Measurements from ENCODE around the gene UBL3. TPM values are rescaled to one million over a fixed set of nuclear protein-coding genes. Genes with fewer than 3 reads are reported as not detected.

The UBL3 gene
- total RNA-seq, 2 experiments from 2014 or later, result 17.3 to 17.8 TPM

DNA sequence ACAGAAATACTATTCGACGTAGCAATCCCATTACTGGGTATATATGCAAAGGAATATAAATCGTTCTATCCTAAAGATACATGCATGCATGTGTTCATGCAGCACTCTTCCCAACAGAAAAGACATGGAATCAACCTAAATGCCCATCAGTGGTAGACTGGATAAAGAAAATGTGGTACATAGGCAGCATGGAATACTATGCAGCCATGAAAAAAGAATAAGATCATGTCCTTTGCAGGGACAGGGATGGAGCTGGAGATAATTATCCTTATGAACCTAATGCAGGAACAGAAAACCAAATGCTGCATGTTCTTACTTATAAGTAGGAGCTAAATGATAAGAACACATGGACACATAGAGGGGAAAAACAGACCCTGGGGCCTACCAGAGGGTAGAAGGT is 89.3 kb downstream of the UBL3 start:
- peaks cover 10% of the 10 kb centered on the region for H3K36me3 Mint-ChIP-seq (ENCODE audit: low read depth)
- no peak overlapping the region for H3K4me3 Mint-ChIP-seq
- H3K9me3 Mint-ChIP-seq, result peaks cover 5% of the 10 kb centered on the region
- H3K4me1 Mint-ChIP-seq, result peaks cover 48% of the 10 kb centered on the region
- peaks cover 1% of the 10 kb centered on the region for H3K27me3 Mint-ChIP-seq
- ChIA-PET POLR2A (interaction anchor here (1.6 kb wide), 1 partner anchor 175 kb away, joined by 4 read pairs; no protein-coding TSS in a partner anchor), CTCF (interaction anchor here (1.2 to 15.8 kb wide), 2 partner anchors 10 to 353 kb away, joined by 3 to 318 read pairs; no protein-coding TSS in a partner anchor)
- no peak for DNase-seq
- H3K27ac Mint-ChIP-seq, result no peak overlapping the region

- peaks cover 48% of the 10 kb centered on the region for H3K4me1 Mint-ChIP-seq
- peaks cover 10% of the 10 kb centered on the region for H3K36me3 Mint-ChIP-seq (ENCODE audit: low read depth)
- peaks cover 1% of the 10 kb centered on the region for H3K27me3 Mint-ChIP-seq
- H3K27ac Mint-ChIP-seq, result no peak overlapping the region
- no peak for DNase-seq
- POLR2A ChIA-PET, result interaction anchor here (1.3 to 1.6 kb wide), 2 partner anchors 89 to 175 kb away, joined by 3 to 4 read pairs; no protein-coding TSS in a partner anchor
- H3K4me3 Mint-ChIP-seq, result no peak overlapping the region
- H3K9me3 Mint-ChIP-seq, result peaks cover 5% of the 10 kb centered on the region
- CTCF ChIA-PET, result interaction anchor here (1.2 kb wide), 2 partner anchors 11 to 355 kb away, joined by 3 to 4 read pairs; no protein-coding TSS in a partner anchor
Observed at GRCh38 chr13:29760544-29760943, 89.9 kb downstream of the UBL3 start.

DNA sequence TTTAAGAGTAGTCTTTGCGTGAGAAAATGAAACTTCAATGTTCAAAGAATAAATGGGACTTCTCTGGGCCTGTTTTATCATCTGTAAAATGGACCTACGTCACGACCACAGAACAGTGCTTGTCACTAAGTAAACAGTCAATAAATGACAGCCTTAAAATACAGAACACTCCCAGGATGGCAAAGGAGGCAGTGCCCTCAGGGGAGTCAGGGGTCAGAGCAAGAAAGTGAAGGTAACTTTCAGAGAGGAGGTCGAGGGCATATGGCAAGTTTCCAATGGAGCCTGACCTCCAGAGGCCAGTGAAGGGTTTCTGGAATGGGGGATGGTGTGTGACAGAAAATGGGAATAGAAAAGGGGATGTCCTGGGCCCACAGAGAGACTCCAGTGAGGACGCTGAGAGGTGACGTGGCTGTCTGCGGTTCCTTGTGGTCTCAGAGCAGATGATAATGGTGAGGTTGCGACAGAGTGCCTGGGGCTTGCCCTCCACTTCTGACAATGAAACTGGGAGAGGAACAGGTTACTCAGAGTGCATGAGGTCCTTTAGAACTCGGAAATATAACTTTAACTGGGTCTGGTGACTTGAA is 91.8 kb downstream of the UBL3 start:
- POLR2A ChIA-PET, result interaction anchor here (1.1 kb wide), 1 partner anchor 163 kb away, joined by 3 read pairs; the partner anchor contains the start of gene SLC7A1
- Mint-ChIP-seq H3K9me3 (peaks cover 5% of the 10 kb centered on the region), H3K4me1 (peaks cover 38% of the 10 kb centered on the region), H3K36me3 (ENCODE audit: low read depth) (peaks cover 10% of the 10 kb centered on the region), H3K27ac (peak overlapping the region; percentile 27), H3K27me3 (peaks cover 4% of the 10 kb centered on the region), H3K4me3 (no peak overlapping the region)
- CTCF ChIA-PET, result interaction anchor here (1.3 kb wide), 1 partner anchor 356 kb away, joined by 4 read pairs; no protein-coding TSS in a partner anchor
- DNase-seq, result peak; percentile 66

- CTCF ChIA-PET, result interaction anchor here (1.5 kb wide), 1 partner anchor 13 kb away, joined by 3 read pairs; no protein-coding TSS in a partner anchor
- Mint-ChIP-seq H3K36me3 (ENCODE audit: low read depth) (peaks cover 6% of the 10 kb centered on the region), H3K27ac (no peak overlapping the region), H3K9me3 (peaks cover 5% of the 10 kb centered on the region), H3K27me3 (peaks cover 4% of the 10 kb centered on the region), H3K4me1 (peaks cover 23% of the 10 kb centered on the region), H3K4me3 (no peak overlapping the region)
- DNase-seq, result no peak
- POLR2A ChIA-PET, result no interaction called here
Observed at GRCh38 chr13:29756506-29756905, 93.9 kb downstream of the UBL3 start.

DNA sequence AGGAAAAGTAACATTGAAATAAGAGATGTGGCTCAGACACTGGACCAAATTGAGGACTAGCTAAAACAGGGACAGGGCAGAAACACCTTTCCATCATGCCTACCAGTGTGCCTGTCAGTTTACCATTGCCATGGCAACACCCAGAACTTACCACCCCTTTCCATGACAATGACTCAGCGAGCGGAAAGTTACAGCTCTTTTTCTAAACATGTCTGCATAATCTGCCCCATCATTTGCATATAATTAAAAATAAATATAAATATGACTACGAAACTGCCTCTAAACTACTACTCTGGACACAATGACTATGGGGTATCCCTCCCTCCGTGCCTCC is 96.0 kb downstream of the UBL3 start:
- ChIA-PET CTCF (interaction anchor here (0.7 to 1.5 kb wide), 2 partner anchors 16 to 358 kb away, joined by 3 read pairs; no protein-coding TSS in a partner anchor), POLR2A (no interaction called here)
- Mint-ChIP-seq H3K27me3 (peaks cover 4% of the 10 kb centered on the region), H3K27ac (no peak overlapping the region), H3K9me3 (no peaks in the 10 kb centered on the region), H3K4me1 (peaks cover 13% of the 10 kb centered on the region), H3K4me3 (no peak overlapping the region), H3K36me3 (ENCODE audit: low read depth) (no peaks in the 10 kb centered on the region)
- DNase-seq, result no peak

- no peak for DNase-seq
- Mint-ChIP-seq H3K27me3 (peaks cover 4% of the 10 kb centered on the region), H3K36me3 (ENCODE audit: low read depth) (no peaks in the 10 kb centered on the region), H3K9me3 (no peaks in the 10 kb centered on the region), H3K4me3 (no peak overlapping the region), H3K4me1 (peaks cover 7% of the 10 kb centered on the region), H3K27ac (no peak overlapping the region)
- ChIA-PET POLR2A (no interaction called here), CTCF (interaction anchor here (0.7 to 1.5 kb wide), 2 partner anchors 17 to 359 kb away, joined by 3 read pairs; no protein-coding TSS in a partner anchor)
Observed at GRCh38 chr13:29753618-29754472, 96.6 kb downstream of the UBL3 start.

DNA sequence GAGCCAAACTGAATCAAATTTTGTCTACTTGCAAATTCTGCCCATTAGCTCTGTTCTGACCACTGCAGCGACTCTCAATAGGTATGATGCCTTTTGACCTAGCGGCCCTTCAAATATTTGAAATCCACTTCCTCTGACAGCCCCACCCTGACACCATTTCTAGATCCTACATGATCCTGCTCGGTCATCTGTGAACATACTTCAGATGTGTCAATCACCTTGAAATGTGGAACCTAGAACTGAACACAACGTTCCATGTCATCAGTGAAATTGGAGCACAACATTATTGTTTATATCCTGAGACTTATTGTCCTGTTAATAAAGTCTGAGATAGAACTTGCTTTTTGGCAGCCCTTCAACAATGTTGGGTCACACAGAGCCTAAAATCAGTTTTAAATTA is 98.2 kb downstream of the UBL3 start:
- H3K9me3 Mint-ChIP-seq, result no peaks in the 10 kb centered on the region
- no peak for DNase-seq
- no peaks in the 10 kb centered on the region for H3K36me3 Mint-ChIP-seq (ENCODE audit: low read depth)
- H3K4me1 Mint-ChIP-seq, result peaks cover 2% of the 10 kb centered on the region
- no peak overlapping the region for H3K27ac Mint-ChIP-seq
- H3K27me3 Mint-ChIP-seq, result peaks cover 4% of the 10 kb centered on the region
- POLR2A ChIA-PET, result no interaction called here
- CTCF ChIA-PET, result no interaction called here
- H3K4me3 Mint-ChIP-seq, result no peak overlapping the region

DNA sequence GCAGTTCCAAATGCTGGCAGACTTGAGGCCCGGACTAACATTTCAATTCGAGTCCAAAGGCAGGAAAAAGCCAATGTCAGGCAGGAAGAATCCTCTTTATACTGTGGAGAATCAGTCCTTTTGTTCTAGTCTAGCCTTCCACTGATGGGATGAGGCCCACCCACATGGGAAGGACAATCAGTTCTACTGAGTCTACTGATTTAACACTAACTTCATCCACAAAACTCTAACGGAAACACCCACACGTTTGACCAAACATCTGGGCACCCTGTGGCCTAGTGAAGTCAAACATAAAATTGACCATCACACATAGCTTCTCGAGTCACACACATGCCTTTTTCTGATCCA is 100.3 kb downstream of the UBL3 start:
- no peak for DNase-seq
- Mint-ChIP-seq H3K4me1 (peaks cover 2% of the 10 kb centered on the region), H3K4me3 (no peak overlapping the region), H3K27me3 (peaks cover 10% of the 10 kb centered on the region), H3K27ac (no peak overlapping the region), H3K9me3 (no peaks in the 10 kb centered on the region), H3K36me3 (ENCODE audit: low read depth) (no peaks in the 10 kb centered on the region)
- POLR2A ChIA-PET, result no interaction called here
- CTCF ChIA-PET, result no interaction called here

- H3K4me1 Mint-ChIP-seq, result peaks cover under 1% of the 10 kb centered on the region
- ChIA-PET POLR2A (no interaction called here), CTCF (no interaction called here)
- no peak overlapping the region for H3K4me3 Mint-ChIP-seq
- DNase-seq, result no peak
- no peaks in the 10 kb centered on the region for H3K36me3 Mint-ChIP-seq (ENCODE audit: low read depth)
- no peak overlapping the region for H3K27ac Mint-ChIP-seq
- peaks cover 14% of the 10 kb centered on the region for H3K27me3 Mint-ChIP-seq
- H3K9me3 Mint-ChIP-seq, result no peaks in the 10 kb centered on the region
Observed at GRCh38 chr13:29749401-29750182, 100.8 kb downstream of the UBL3 start.

DNA sequence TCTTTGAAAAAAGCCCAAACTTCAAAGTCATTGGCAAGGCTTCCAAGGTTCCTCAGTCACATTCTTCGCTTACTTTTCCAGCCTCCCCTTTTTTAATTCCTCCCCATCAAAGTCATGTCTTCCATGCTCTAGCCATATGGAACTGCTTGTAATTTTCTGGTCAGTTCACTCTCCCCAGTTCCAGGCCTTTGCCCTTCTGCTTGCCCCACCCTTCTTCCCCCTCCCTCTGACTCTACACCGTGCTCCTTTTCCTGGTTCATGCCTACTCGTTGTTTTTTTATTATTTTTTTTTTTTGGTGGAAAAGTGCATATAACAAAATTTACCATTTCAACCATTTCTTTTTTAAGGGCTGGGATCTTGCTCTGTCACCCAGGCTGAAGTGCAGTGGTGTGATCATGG is 102.3 kb downstream of the UBL3 start:
- Mint-ChIP-seq H3K36me3 (ENCODE audit: low read depth) (no peaks in the 10 kb centered on the region), H3K4me3 (no peak overlapping the region), H3K4me1 (no peaks in the 10 kb centered on the region), H3K9me3 (no peaks in the 10 kb centered on the region), H3K27ac (no peak overlapping the region), H3K27me3 (peaks cover 12% of the 10 kb centered on the region)
- CTCF ChIA-PET, result no interaction called here
- DNase-seq, result no peak
- POLR2A ChIA-PET, result no interaction called here

DNA sequence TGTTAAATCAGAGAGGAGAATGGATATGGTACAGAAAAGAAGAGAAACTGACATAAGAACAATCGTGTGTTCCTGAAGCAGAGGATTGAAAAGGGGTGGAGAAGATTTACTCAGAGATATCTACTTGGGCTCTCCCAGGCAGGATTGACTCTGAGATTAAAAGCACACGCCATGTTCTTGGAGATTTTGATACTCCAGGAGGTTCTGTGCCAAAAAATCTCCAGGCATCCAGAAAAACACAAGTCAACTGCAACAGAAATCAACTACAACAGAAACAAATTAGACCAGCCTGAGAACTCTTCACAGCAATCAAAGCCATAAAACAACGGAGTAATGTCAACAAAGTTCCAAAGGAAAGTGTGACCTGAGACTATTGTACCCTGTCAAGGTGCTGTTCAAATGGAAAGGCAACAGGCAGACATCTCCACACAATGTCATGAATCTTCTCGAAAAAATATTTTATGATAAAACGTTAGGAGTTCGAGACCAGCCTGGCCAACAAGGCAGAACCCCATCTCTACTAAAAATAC is 104.2 kb downstream of the UBL3 start:
- Mint-ChIP-seq H3K4me1 (no peaks in the 10 kb centered on the region), H3K27ac (no peak overlapping the region), H3K27me3 (peaks cover 12% of the 10 kb centered on the region), H3K9me3 (no peaks in the 10 kb centered on the region), H3K4me3 (no peak overlapping the region), H3K36me3 (ENCODE audit: low read depth) (no peaks in the 10 kb centered on the region)
- no peak for DNase-seq
- CTCF ChIA-PET, result no interaction called here
- POLR2A ChIA-PET, result no interaction called here

DNA sequence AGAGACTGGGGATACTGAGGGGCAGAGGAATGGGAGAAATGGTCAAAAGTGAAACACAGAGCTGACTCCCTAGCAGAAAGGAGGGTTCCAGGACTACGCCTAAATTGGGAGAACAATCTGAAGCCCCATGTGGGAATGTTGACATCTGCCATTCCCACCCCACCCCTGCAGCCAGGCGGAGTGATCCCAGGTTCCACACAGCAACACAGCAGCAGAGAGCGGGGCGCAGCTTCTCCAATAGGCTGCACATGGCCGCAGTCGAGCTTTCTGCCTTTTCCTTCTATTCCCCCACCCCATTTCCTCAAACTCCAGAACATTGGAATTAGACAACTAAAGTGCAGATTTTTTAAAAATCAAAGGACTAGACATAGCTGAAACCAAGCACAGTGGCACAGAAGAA is 104.7 kb downstream of the UBL3 start:
- Mint-ChIP-seq H3K4me3 (no peak overlapping the region), H3K36me3 (ENCODE audit: low read depth) (no peaks in the 10 kb centered on the region), H3K4me1 (no peaks in the 10 kb centered on the region), H3K27ac (no peak overlapping the region), H3K9me3 (no peaks in the 10 kb centered on the region), H3K27me3 (peaks cover 12% of the 10 kb centered on the region)
- ChIA-PET CTCF (no interaction called here), POLR2A (no interaction called here)
- DNase-seq, result no peak

DNA sequence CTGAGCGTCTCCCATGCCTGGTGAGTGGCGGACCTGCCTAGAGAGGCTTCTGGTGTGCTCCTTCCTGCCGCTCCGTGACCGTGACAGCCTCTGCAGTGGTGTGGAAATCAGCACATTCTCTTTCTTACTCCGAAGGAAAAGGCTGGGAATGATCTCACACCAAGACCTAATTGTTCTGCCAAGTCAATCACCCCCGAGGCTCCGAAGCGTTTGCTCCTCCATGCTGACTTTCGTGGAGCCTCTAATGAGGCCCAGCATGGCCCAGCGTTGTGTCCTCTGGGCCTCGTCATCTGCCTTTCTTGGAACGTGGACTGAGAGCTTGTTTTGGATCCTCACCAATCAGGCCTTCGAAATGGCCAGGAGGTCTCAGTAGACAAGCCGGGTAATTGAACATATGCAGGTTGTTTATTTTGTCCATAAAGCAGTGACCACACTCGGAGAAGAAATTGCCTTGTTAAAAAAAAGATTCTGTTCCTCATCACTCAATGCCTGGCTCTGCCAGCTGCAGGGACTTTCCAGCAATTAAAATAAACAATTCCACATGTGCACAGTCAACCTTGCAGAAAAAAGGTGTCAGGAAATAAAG is 107.1 kb downstream of the UBL3 start:
- ChIA-PET POLR2A (no interaction called here), CTCF (no interaction called here)
- Mint-ChIP-seq H3K4me1 (no peaks in the 10 kb centered on the region), H3K27ac (no peak overlapping the region), H3K9me3 (no peaks in the 10 kb centered on the region), H3K4me3 (no peak overlapping the region), H3K36me3 (ENCODE audit: low read depth) (no peaks in the 10 kb centered on the region), H3K27me3 (peaks cover 10% of the 10 kb centered on the region)
- no peak for DNase-seq

All from activated CD4-positive, alpha-beta memory T cell treated with anti-CD3 and anti-CD28 coated beads, Interleukin-2, amount 10 ng/mL, durations not matched to agents 7 days and 5 days (primary cell).